GM12878 (cell line): ENCODE data around the gene ICAM4. TPM values are rescaled to one million over a fixed set of nuclear protein-coding genes. Genes with fewer than 3 reads are reported as not detected.
"Not testable (repeated sequence)": the region's sequence is repeated elsewhere in the genome, so short reads cannot be mapped to it uniquely, and the experiment has no call there.

Source experiments
- ATAC-seq: fragments of 200-7000 bp; cut with Tn5 transposase; 3 replicates; pipeline ENCODE4 v1.9.1; 2020; ENCODE audit warnings: mild to moderate bottlenecking, moderate library complexity
- BruUV-seq: library from RNA; stranded (reverse); fragments of 400-500 nt; replicated peaks from 2 replicates; lab custom pipeline; 2021; lab: Mats Ljungman, UMichigan
- CTCF ChIA-PET: fragments of 300-600 bp; sonication (Branson Sonifier 250); formaldehyde crosslinking; extraction: SDS; loops from one replicate; lab custom pipeline; 2021; ENCODE audit warnings: inconsistent platforms; lab: Yijun Ruan, JAX
- POLR2A ChIA-PET: fragments of 350-600 bp; formaldehyde crosslinking; extraction: SDS; loops from one replicate; lab custom pipeline; 2021; ENCODE audit warnings: inconsistent platforms; lab: Charles Lee
- RAD21 ChIA-PET: fragments of 300-600 bp; sonication (Branson Sonifier 250); formaldehyde crosslinking; loops from one replicate; lab custom pipeline; 2023; ENCODE audit warnings: antibody characterized with exemption; ENCODE audit not compliant: unreplicated experiment; lab: Charles Lee
- SMC1A ChIA-PET: fragments of 300-600 bp; sonication (Branson Sonifier 250); formaldehyde crosslinking; loops from one replicate; lab custom pipeline; 2023; ENCODE audit not compliant: unreplicated experiment, uncharacterized antibody; lab: Charles Lee
- DNase-seq: peaks from one replicate; pipeline ENCODE4 v3.0.0-alpha.2; 2011; ENCODE audit warnings: low read depth, low spot score
- FAIRE-seq: peaks from 3 replicates; lab custom pipeline; 2011; peaks lifted over from hg19 to GRCh38; lab: Jason Lieb, UNC
- H2AFZ ChIP-seq: 2 replicates; pipeline ENCODE4 v1.6.0; 2011; ENCODE audit warnings: low read depth, low read length, control low read depth; ENCODE audit not compliant: control insufficient read depth
- H3K27ac ChIP-seq: 2 replicates; pipeline ENCODE4 v1.5.1; 2011; ENCODE audit warnings: control low read depth; ENCODE audit not compliant: control insufficient read depth, insufficient read depth
- H3K27me3 ChIP-seq, 2 experiments: replicated peaks in 1 of 2; 2 replicates each; pipeline versions ENCODE4 v1.6.0 to v1.6.1; 2011; ENCODE audit warnings: low read length in 1 of 2; ENCODE audit not compliant: control insufficient read depth in 2 of 2, insufficient read depth in 2 of 2
- H3K36me3 ChIP-seq, 2 experiments: 2 replicates each; pipeline ENCODE4 v1.5.1; 2011; ENCODE audit warnings: low read length in 1 of 2; ENCODE audit not compliant: control insufficient read depth in 2 of 2, insufficient read depth in 2 of 2
- H3K4me1 ChIP-seq: 2 replicates; pipeline ENCODE4 v1.6.1; 2011; ENCODE audit warnings: mild to moderate bottlenecking, low read length, moderate library complexity, mixed read lengths; ENCODE audit not compliant: control insufficient read depth, insufficient read depth
- H3K4me2 ChIP-seq: 2 replicates; pipeline ENCODE4 v1.6.0; 2011; ENCODE audit warnings: control low read depth; ENCODE audit not compliant: control insufficient read depth, insufficient read depth
- H3K4me3 ChIP-seq: fragments of 200-600 bp; sonication (generic); 2 replicates; pipeline ENCODE4 v1.5.1; 2016
- H3K79me2 ChIP-seq: 2 replicates; pipeline ENCODE4 v1.6.0; 2011; ENCODE audit warnings: low read length; ENCODE audit not compliant: control insufficient read depth, insufficient read depth
- H3K9ac ChIP-seq: 2 replicates; pipeline ENCODE4 v1.8.0; 2011; ENCODE audit warnings: low read length, control low read depth, mixed read lengths; ENCODE audit not compliant: control insufficient read depth, insufficient read depth
- H3K9me3 ChIP-seq: replicated peaks from 3 replicates; pipeline ENCODE4 v1.5.1; 2011; ENCODE audit warnings: mild to moderate bottlenecking, low read length; ENCODE audit not compliant: control insufficient read depth, insufficient read depth
- H4K20me1 ChIP-seq: 2 replicates; pipeline ENCODE4 v1.6.0; 2011; ENCODE audit not compliant: control insufficient read depth, insufficient read depth
- FOXM1 ChIP-seq: IDR thresholded peaks from 2 replicates; pipeline ENCODE4 v1.6.1; 2012; ENCODE audit warnings: low read depth, mild to moderate bottlenecking, inconsistent platforms, low read length, moderate library complexity
- JUND ChIP-seq: IDR thresholded peaks from 2 replicates; pipeline ENCODE4 v1.6.1; 2012; ENCODE audit warnings: low read depth, mild to moderate bottlenecking, low read length, improper control_type of control experiment, moderate library complexity
- PML ChIP-seq: IDR thresholded peaks from 2 replicates; pipeline ENCODE4 v1.6.1; 2012; ENCODE audit warnings: low read length, inconsistent platforms
- POLR2AphosphoS5 ChIP-seq: IDR thresholded peaks from 2 replicates; pipeline ENCODE4 v1.6.1; 2011; ENCODE audit warnings: mild to moderate bottlenecking, low read length, inconsistent platforms
- RUNX3 ChIP-seq: IDR thresholded peaks from 2 replicates; pipeline ENCODE4 v1.6.1; 2012; ENCODE audit warnings: low read length, inconsistent platforms
- SMAD1 ChIP-seq: fragments of 450-650 bp; IDR thresholded peaks from 2 replicates; pipeline ENCODE4 v1.6.1; 2018; ENCODE audit warnings: mild to moderate bottlenecking, low read depth; ENCODE audit not compliant: partially characterized antibody
- ZBED1 ChIP-seq: IDR thresholded peaks from 2 replicates; pipeline ENCODE4 v1.6.1; 2016; ENCODE audit warnings: borderline replicate concordance
- ZNF24 ChIP-seq: fragments of 450-650 bp; IDR thresholded peaks from 2 replicates; pipeline ENCODE4 v1.6.1; 2017; ENCODE audit warnings: antibody characterized with exemption, mild to moderate bottlenecking
- WGBS: methylation state at CpG from one replicate; pipeline ENCODE4 v1.1.6; 2016; ENCODE audit warnings: low lambda C conversion rate; ENCODE audit not compliant: insufficient replicate concordance, insufficient coverage; ENCODE audit errors: missing lambda C conversion rate; 5-methylcytosine and 5-hydroxymethylcytosine counted together
- in situ Hi-C: fragments of 300-500 bp; cut with MboI; formaldehyde crosslinking; loops from 9 replicates; pipeline ENCODE4 v1.14.3; 2018; ENCODE audit warnings: mixed read lengths
- intact Hi-C: fragments of 100-400 bp; cut with micrococcal nuclease; formaldehyde crosslinking; loops from one replicate; pipeline ENCODE4 v1.14.2; 2022; ENCODE audit not compliant: unreplicated experiment
- polyA plus RNA-seq, 11 experiments: library from polyadenylated mRNA; depleted of rRNA in 4 of 11; unstranded in 6 of 11; stranded (reverse) in 5 of 11; fragments of >200 nt; fragmentation: Nextera tagmentation in 4 of 11; fragmentation: Illumina TruSeq in 1 of 11; extraction: Ambion mirVana in 4 of 11; extraction: Trizol in 1 of 11; gene quantifications; 1 replicate in 1 of 11; 2 replicates in 10 of 11; pipeline versions ENCODE4 v1.2.1 to v1.2.3, GENCODE V29; 2011 to 2016; ENCODE audit warnings: inconsistent platforms in 2 of 11, missing spikeins in 2 of 11, low read depth in 1 of 11
- total RNA-seq, 4 experiments: library from RNA; depleted of rRNA in 3 of 4; stranded (reverse); fragments of >200 nt in 3 of 4; fragmentation: Illumina TruSeq in 1 of 4; extraction: Trizol in 1 of 4; gene quantifications; 2 replicates each; pipeline versions ENCODE4 v1.2.1 to v1.2.3, GENCODE V29; 2013 to 2021

ICAM4 gene
- total and polyA plus RNA-seq, 10 of the 15 experiments (the other 5 are each of a cell fraction or from before 2014, with no cell fraction given), result 0.31 to 5.1 (median 1.7) TPM

DNA sequence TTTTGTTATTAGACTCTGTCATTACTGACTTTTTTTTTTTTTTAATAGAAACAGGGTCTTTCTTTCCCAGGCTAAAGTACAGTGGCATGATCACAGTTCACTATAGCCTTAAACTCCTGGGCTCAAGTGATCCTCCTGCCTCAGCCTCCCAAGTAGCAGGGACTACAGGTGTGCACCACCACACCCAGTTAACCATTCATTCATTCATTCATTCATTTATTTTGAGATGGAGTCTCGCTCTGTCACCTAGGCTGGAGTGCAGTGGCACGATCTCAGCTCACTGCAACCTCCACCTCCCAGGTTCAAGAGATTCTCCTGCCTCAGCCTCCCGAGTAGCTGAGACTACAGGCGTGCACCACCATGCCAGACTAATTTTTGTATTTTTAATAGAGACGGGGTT lies 4.7 kb upstream of the ICAM4 start:
- POLR2A ChIA-PET, intact Hi-C loops, RAD21 ChIA-PET, BruUV-seq, H3K9me3 ChIP-seq, H3K4me2 ChIP-seq, DNase-seq, in situ Hi-C loops, CTCF ChIA-PET, H3K4me3 ChIP-seq, H2AFZ ChIP-seq, H3K27me3 ChIP-seq, H3K9ac ChIP-seq, FAIRE-seq, H3K27ac ChIP-seq, ATAC-seq: not testable (repeated sequence)
- Histone ChIP-seq H4K20me1 (peaks cover 13% of the 10 kb centered on the region; the same call in 1 of the 2 replicates), H3K36me3 (peaks cover 37% of the 10 kb centered on the region in 2 experiments; a peak in 3 of 4 replicates), H3K79me2 (peaks cover 28% of the 10 kb centered on the region), H3K4me1 (peaks cover 28% of the 10 kb centered on the region)
- 77% methylated on average over 5 of the region's 5 CpGs for WGBS
- SMC1A ChIA-PET, result interaction anchor here (1.0 kb wide), 1 partner anchor 12 kb away, joined by 3 read pairs; the partner anchor contains the start of gene ICAM1
- TF ChIP-seq ZNF24, result peak; percentile 74

DNA sequence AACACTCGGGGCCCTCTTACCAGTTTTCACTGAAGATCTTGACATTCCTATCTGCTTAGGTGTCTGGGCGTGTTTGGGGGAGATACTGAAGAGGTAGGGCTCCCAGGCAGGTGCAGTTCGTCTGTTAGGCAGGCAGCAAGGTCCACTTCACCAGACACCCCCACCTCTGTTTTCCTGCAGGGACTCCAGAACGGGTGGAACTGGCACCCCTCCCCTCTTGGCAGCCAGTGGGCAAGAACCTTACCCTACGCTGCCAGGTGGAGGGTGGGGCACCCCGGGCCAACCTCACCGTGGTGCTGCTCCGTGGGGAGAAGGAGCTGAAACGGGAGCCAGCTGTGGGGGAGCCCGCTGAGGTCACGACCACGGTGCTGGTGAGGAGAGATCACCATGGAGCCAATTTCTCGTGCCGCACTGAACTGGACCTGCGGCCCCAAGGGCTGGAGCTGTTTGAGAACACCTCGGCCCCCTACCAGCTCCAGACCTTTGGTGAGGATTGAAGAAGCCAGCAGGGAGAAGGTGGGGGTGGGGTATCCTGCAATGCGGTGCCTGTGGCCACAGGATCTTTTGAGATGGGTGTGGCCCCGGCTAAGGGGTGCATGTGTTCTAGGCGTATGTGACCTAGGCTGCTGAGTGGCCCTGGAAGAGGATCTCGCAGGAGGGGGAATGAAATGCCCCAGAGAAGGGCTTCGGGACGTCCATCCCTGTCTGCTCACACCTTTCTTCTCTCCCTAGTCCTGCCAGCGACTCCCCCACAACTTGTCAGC lies 3.3 kb upstream of the ICAM4 start:
- TF ChIP-seq JUND (no peak), SMAD1 (no peak), FOXM1 (0 out of 2 replicates have a peak, but pooled peaks have one; percentile 12), ZBED1 (0 out of 2 replicates have a peak, but pooled peaks have one; percentile 30), POLR2AphosphoS5 (peak; percentile 4; the same call in 1 of the 2 replicates), PML (0 out of 2 replicates have a peak, but pooled peaks have one; percentile 37), RUNX3 (0 out of 2 replicates have a peak, but pooled peaks have one; percentile 6)
- ChIA-PET SMC1A (interaction anchor here (1.0 kb wide), 1 partner anchor 13 kb away, joined by 3 read pairs; the partner anchor contains the start of gene ICAM1), POLR2A (interaction anchor here (0.6 kb wide), 2 partner anchors 16 to 71 kb away, joined by 3 to 4 read pairs; no protein-coding TSS in a partner anchor), CTCF (no interaction called here), RAD21 (no interaction called here)
- no peaks in the 10 kb centered on the region for H3K27me3 ChIP-seq
- peaks cover 18% of the 10 kb centered on the region for H3K79me2 ChIP-seq
- FAIRE-seq (no peak), DNase-seq (no peak), ATAC-seq (no peak)
- WGBS, result 85% methylated on average over 23 of the region's 23 CpGs
- no peaks in the 10 kb centered on the region for H3K9me3 ChIP-seq
- no peak overlapping the region for H3K9ac ChIP-seq
- intact Hi-C loops, result no loop called here
- no peak overlapping the region for H3K27ac ChIP-seq
- in situ Hi-C loops, result no loop called here
- peaks cover 13% of the 10 kb centered on the region; the same call in 1 of the 2 replicates for H4K20me1 ChIP-seq
- H2AFZ ChIP-seq, result no peak overlapping the region
- peaks cover 34 to 35% of the 10 kb centered on the region in 2 experiments; a peak in 3 of 4 replicates for H3K36me3 ChIP-seq
- H3K4me1 ChIP-seq, result peaks cover 41% of the 10 kb centered on the region
- H3K4me2 ChIP-seq, result no peak overlapping the region
- no TSS peak for BruUV-seq
- H3K4me3 ChIP-seq, result no peak overlapping the region
